ENCODE results near the gene BFSP2.

DNA sequence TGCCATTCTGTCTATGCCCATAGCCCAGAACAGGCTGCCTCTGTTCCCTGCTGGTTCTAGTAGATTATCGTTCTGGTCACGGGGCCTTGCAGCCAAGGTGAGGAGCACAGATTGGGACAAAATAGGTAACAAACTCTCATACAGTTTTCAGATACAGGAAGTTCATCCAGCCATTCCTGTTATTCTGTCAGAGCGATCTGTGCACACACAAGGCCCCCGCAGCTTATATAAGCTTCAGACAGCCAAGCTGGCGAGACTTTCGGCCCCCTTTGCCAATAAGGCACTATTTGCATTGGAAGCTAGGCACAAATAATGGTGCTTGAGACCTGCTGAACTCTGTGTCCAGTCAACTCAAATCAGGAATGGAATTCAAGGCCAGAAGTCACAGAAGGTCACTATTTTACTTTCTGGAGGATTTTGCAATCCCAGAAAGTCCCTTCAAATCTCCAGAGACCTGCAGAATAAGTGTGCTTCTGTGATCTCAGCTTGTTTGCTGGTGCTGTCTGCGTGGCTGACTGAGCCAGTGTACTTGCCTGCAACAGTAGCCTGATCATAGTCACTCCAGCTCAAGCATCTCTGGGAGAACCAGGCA lies 69.4 kb downstream of the BFSP2 start:
- TF ChIP-seq, protein P1, sequence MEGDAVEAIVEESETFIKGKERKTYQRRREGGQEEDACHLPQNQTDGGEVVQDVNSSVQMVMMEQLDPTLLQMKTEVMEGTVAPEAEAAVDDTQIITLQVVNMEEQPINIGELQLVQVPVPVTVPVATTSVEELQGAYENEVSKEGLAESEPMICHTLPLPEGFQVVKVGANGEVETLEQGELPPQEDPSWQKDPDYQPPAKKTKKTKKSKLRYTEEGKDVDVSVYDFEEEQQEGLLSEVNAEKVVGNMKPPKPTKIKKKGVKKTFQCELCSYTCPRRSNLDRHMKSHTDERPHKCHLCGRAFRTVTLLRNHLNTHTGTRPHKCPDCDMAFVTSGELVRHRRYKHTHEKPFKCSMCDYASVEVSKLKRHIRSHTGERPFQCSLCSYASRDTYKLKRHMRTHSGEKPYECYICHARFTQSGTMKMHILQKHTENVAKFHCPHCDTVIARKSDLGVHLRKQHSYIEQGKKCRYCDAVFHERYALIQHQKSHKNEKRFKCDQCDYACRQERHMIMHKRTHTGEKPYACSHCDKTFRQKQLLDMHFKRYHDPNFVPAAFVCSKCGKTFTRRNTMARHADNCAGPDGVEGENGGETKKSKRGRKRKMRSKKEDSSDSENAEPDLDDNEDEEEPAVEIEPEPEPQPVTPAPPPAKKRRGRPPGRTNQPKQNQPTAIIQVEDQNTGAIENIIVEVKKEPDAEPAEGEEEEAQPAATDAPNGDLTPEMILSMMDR (conservative IDR thresholded peaks at IDR 0.05; ENCODE audit: low read depth, low read length): no peak
- TF ChIP-seq SMC3 (IDR thresholded peaks at IDR 0.05; ENCODE audit: low read depth, low read length) (no peak), POLR2A (IDR thresholded peaks at IDR 0.05; ENCODE audit: low read depth, low read length) (no peak), MAFK (IDR thresholded peaks at IDR 0.05; ENCODE audit: low read depth, low read length) (no peak), FOS (IDR thresholded peaks at IDR 0.05; ENCODE audit: low read depth, low read length) (no peak), CEBPB (IDR thresholded peaks at IDR 0.05; ENCODE audit: low read depth, low read length) (no peak), NFE2L2 (IDR thresholded peaks at IDR 0.05; ENCODE audit: low read depth, low read length) (no peak)
- TF ChIP-seq, protein P2, sequence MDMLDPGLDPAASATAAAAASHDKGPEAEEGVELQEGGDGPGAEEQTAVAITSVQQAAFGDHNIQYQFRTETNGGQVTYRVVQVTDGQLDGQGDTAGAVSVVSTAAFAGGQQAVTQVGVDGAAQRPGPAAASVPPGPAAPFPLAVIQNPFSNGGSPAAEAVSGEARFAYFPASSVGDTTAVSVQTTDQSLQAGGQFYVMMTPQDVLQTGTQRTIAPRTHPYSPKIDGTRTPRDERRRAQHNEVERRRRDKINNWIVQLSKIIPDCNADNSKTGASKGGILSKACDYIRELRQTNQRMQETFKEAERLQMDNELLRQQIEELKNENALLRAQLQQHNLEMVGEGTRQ (IDR thresholded peaks at IDR 0.05; ENCODE audit: low read depth, low read length): no peak
